ENCODE measurements around the gene SKI. TPM values are rescaled to one million over a fixed set of nuclear protein-coding genes. Genes with fewer than 3 reads are reported as not detected.

The SKI gene
- total RNA-seq, 6 experiments from 2014 or later, result 23.7 to 84.8 (median 31.4) TPM

DNA sequence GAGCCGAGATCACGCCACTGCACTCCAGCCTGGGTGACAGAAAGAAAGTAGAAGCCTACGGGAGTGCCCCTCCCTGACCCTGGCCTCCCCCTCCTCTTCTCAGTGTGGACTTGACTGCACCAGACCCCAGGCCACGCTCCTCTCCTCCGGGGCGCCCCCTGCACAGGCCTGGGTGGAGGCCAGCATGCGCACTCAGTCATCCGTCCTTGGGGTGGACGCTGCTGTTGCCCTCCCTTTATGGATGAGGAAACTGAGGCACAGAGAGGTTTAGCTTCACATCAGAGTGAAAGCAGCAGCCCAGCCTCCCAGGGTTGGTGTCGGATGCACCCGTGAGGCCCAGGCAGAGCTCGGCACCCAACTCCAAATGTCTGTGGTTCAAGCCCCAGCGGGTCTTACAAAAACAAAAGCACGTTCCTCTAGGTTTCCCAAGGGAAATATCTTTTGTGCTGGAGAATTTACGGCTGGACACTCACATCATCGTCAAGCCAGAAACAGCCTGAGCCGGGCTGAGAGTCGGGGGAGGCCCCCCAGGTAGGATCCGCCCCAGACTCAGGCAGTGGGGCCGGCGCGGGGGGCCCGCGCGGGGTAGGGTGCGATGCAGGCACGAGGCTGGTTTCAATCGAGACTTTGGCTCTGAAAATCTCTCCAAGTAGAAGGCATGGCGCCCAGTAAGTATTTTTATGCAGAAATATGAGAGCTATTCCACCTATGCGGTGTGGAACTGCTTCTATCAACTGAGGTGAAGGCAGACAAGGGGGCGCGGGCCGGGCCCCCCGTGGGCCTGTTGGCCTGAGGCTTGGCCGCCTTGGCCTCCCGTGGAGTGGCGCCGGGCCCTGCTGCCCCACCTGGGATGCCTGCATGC lies 126.6 kb downstream of the SKI start:
- H3K27ac ChIP-seq, result no peak overlapping the region
- H3K4me1 ChIP-seq, result no peaks in the 10 kb centered on the region
- H3K9me3 ChIP-seq, result no peaks in the 10 kb centered on the region
- no CpG with 5 or more reads among the region's 38 CpGs for WGBS (ENCODE audit: insufficient coverage, low coverage, low lambda C conversion rate, missing lambda C conversion rate)
- intact Hi-C loops (cut with DNase I), result no loop called here
- H3K36me3 ChIP-seq, result no peaks in the 10 kb centered on the region
- H3K27me3 ChIP-seq, result no peaks in the 10 kb centered on the region
- TF ChIP-seq, protein P1, sequence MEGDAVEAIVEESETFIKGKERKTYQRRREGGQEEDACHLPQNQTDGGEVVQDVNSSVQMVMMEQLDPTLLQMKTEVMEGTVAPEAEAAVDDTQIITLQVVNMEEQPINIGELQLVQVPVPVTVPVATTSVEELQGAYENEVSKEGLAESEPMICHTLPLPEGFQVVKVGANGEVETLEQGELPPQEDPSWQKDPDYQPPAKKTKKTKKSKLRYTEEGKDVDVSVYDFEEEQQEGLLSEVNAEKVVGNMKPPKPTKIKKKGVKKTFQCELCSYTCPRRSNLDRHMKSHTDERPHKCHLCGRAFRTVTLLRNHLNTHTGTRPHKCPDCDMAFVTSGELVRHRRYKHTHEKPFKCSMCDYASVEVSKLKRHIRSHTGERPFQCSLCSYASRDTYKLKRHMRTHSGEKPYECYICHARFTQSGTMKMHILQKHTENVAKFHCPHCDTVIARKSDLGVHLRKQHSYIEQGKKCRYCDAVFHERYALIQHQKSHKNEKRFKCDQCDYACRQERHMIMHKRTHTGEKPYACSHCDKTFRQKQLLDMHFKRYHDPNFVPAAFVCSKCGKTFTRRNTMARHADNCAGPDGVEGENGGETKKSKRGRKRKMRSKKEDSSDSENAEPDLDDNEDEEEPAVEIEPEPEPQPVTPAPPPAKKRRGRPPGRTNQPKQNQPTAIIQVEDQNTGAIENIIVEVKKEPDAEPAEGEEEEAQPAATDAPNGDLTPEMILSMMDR (IDR thresholded peaks at IDR 0.05), result no peak
- no peak for TF ChIP-seq POLR2A (IDR thresholded peaks at IDR 0.05)
- peak in 1 of 3 donors; percentile 14 for DNase-seq
- no peak for ATAC-seq
- no peak overlapping the region for H3K4me3 ChIP-seq

DNA sequence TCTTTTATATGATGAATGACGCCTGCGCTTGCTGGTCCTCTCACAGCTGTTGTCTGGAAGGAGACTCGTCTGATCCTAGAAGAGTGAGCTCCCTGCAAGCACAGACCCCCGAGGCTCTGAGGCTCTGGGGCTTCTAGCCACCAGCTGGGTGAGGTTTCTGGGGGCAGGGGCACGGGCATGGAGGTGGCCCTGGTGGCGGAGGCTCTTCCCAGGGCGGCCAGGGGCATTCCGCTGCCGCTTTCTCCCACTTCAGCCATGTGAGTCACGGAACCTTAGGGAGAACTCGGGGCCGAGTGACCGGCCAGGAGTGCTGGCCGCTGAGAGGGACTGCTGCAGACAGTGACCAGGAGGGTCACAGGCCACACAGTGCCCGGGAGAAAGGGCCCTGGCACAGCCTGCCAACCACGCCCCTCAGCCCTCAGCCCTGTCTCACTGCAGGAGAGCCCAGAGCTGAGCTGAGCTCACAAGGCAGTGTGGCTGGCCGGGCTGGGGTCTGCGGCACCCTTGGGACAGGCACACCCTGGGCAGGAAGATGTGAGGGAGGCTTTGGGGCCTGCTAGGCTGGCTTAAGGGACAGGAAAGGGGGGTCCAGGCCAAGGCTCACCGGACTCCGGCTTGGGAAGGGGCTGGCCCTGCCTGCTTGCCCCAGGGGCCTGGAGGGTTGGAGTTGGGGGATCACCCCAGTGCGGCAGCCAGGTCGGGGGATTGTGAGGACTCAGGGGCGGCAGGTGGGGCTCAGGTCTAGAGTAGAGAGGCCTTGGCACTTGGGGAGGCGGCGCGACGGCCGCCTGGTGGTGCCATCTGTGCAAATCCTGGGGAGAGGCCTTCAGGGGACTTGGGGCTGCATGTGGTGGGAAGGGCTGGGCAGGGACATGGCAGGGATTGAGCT lies 127.5 kb downstream of the SKI start:
- Histone ChIP-seq H3K27me3 (no peaks in the 10 kb centered on the region), H3K9me3 (no peaks in the 10 kb centered on the region), H3K4me3 (no peak overlapping the region), H3K36me3 (no peaks in the 10 kb centered on the region), H3K27ac (no peak overlapping the region), H3K4me1 (no peaks in the 10 kb centered on the region)
- intact Hi-C loops (cut with DNase I), result no loop called here
- WGBS (ENCODE audit: insufficient coverage, low coverage, low lambda C conversion rate, missing lambda C conversion rate), result 81% methylated on average over 8 of the region's 28 CpGs
- no peak for TF ChIP-seq POLR2A (IDR thresholded peaks at IDR 0.05)
- TF ChIP-seq, protein P1 (IDR thresholded peaks at IDR 0.05), result no peak
- peak in 2 of 3 donors; percentile 10 to 48 for DNase-seq
- no peak for ATAC-seq

DNA sequence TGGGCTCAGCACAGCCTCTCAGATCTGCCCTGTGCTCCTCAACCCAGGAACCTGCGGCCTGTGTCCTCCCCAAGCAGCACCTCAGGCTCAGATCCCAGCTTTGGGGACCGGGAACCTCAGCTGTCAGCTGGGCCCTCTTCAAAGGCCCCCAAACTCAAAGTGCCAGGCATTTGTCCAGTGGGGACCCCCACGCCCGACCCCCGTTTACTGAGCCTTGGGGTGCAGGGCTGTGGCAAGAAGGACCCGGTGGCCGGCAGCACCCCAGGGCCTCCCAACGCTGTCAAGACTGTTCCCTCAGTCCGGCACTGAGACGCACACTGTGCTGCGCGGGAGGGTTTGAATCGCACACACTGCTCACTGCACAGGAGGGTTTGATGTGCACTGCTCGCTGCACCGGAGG lies 128.3 kb downstream of the SKI start:
- Histone ChIP-seq H3K4me1 (no peaks in the 10 kb centered on the region), H3K27ac (no peak overlapping the region), H3K4me3 (no peak overlapping the region), H3K27me3 (no peaks in the 10 kb centered on the region), H3K9me3 (no peaks in the 10 kb centered on the region), H3K36me3 (no peaks in the 10 kb centered on the region)
- DNase-seq (peak in 2 of 3 donors; percentile 6 to 41), ATAC-seq (no peak)
- WGBS (ENCODE audit: insufficient coverage, low coverage, low lambda C conversion rate, missing lambda C conversion rate), result 95% methylated on average over 4 of the region's 15 CpGs
- TF ChIP-seq, protein P1 (IDR thresholded peaks at IDR 0.05), result no peak
- no peak for TF ChIP-seq POLR2A (IDR thresholded peaks at IDR 0.05)
- intact Hi-C loops (cut with DNase I), result no loop called here

DNA sequence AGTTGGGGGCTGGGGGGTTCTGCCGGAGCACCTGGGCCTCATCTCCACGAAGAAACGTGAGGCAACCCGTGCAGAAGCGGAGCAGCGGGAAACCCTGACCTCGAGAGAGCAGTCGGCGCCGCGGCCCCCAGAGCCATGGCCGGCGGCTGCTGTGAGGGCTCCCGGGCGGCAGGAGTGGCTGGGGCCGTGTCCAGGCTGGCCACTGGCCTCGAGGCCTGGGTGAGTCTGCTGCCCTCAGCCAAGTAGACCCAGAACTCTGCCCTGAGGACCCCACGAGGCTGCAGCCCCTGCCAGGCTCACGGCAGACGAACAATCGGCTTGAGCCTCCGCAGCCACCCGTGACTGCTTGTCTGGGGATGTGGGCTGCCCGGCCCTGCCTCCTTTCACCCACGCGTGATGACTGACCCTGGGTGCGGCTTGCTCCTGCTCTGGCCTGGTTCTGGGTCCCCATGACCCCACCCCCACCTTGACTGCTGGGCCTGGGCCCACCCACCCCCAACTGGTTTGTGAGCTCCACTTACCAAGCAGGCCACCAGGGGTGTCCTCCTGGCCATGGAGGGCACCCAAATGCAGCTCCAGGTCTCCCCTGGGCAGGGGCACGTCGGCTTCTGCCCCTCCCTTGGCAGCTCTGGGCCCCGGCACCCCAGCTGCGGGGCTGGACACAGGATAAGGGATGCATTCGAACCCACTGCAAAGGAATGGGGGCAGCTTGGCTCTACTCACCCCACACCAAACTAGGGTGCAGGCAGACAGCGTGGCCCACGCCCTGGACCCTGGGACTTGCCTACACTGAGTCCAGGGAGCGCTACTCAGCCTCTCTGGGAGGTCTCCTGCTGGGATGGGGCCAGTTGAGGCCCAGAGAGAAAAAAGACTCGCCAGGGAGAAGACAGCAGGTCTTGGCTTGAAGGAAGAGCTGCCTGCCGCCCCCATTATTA lies 129.1 kb downstream of the SKI start:
- Histone ChIP-seq H3K9me3 (no peaks in the 10 kb centered on the region), H3K27me3 (no peaks in the 10 kb centered on the region), H3K4me3 (no peak overlapping the region), H3K4me1 (no peaks in the 10 kb centered on the region), H3K27ac (no peak overlapping the region), H3K36me3 (no peaks in the 10 kb centered on the region)
- ATAC-seq (no peak), DNase-seq (peak in 2 of 3 donors; percentile 17 to 31)
- intact Hi-C loops (cut with DNase I), result no loop called here
- no peak for TF ChIP-seq POLR2A (IDR thresholded peaks at IDR 0.05)
- TF ChIP-seq, protein P1 (IDR thresholded peaks at IDR 0.05), result no peak
- 70% methylated on average over 2 of the region's 37 CpGs for WGBS (ENCODE audit: insufficient coverage, low coverage, low lambda C conversion rate, missing lambda C conversion rate)
